DOHH2 (cell line): Measurements from ENCODE around the gene SYNE1.

ENCODE experiments used
- H3F3A ChIP-seq: fragments of 200-600 bp; sonication (generic), shearing (Covaris generic); 2 replicates; pipeline ENCODE4 v1.6.0; 2016; ENCODE audit warnings: antibody characterized with exemption, mild to moderate bottlenecking; ENCODE audit not compliant: control insufficient read depth, insufficient read depth
- H3K27ac ChIP-seq: fragments of 200-600 bp; sonication (generic); 2 replicates; pipeline ENCODE4 v1.5.1; 2014; ENCODE audit warnings: low read depth, mild to moderate bottlenecking, low read length, moderate library complexity
- H3K27me3 ChIP-seq: fragments of 200-600 bp; sonication (generic); 2 replicates; pipeline ENCODE4 v1.6.1; 2014; ENCODE audit warnings: mild to moderate bottlenecking, low read length, mixed read lengths; ENCODE audit not compliant: control insufficient read depth
- H3K36me3 ChIP-seq: fragments of 200-600 bp; sonication (generic); 2 replicates; pipeline ENCODE4 v1.6.1; 2014; ENCODE audit warnings: mild to moderate bottlenecking, low read length, moderate library complexity, mixed read lengths; ENCODE audit not compliant: control insufficient read depth
- H3K4me1 ChIP-seq: fragments of 200-600 bp; sonication (generic); 2 replicates; pipeline ENCODE4 v1.6.1; 2014; ENCODE audit warnings: mild to moderate bottlenecking, low read length, mixed read lengths; ENCODE audit not compliant: control insufficient read depth
- H3K4me2 ChIP-seq: fragments of 200-600 bp; sonication (generic); 2 replicates; pipeline ENCODE4 v1.6.0; 2014; ENCODE audit warnings: mild to moderate bottlenecking, low read length, moderate library complexity
- H3K4me3 ChIP-seq: fragments of 200-600 bp; sonication (generic); 2 replicates; pipeline ENCODE4 v1.5.1; 2014; ENCODE audit warnings: mild to moderate bottlenecking, low read length, mixed read lengths
- H3K79me2 ChIP-seq: fragments of 200-600 bp; sonication (generic); 2 replicates; pipeline ENCODE4 v1.6.1; 2014; ENCODE audit warnings: mild to moderate bottlenecking, low read length, mixed read lengths; ENCODE audit not compliant: control insufficient read depth
- H3K9me2 ChIP-seq: fragments of 200-600 bp; sonication (generic); replicated peaks from 2 replicates; pipeline ENCODE4 v1.6.1; 2014; ENCODE audit warnings: mild to moderate bottlenecking, low read length, mixed read lengths; ENCODE audit not compliant: control insufficient read depth
- H3K9me3 ChIP-seq: fragments of 200-600 bp; sonication (generic); 2 replicates; pipeline ENCODE4 v1.6.1; 2014; ENCODE audit warnings: antibody characterized with exemption, low read length, mixed read lengths; ENCODE audit not compliant: control insufficient read depth, insufficient read depth
- H4K20me1 ChIP-seq: fragments of 200-600 bp; sonication (generic); 2 replicates; pipeline ENCODE4 v1.6.0; 2014; ENCODE audit warnings: low read depth, mild to moderate bottlenecking, antibody characterized with exemption, low read length, moderate library complexity; ENCODE audit not compliant: control insufficient read depth, insufficient read depth
- EZH2phosphoT487 ChIP-seq: fragments of 200-600 bp; sonication (generic); IDR thresholded peaks from 2 replicates; pipeline ENCODE4 v1.6.1; 2017; ENCODE audit warnings: borderline replicate concordance, mild to moderate bottlenecking, antibody characterized with exemption, low read length, moderate library complexity, mixed read lengths
- TF ChIP-seq, protein P1 (sequence below): fragments of 200-600 bp; sonication (generic); IDR thresholded peaks from one replicate; pipeline ENCODE4 v1.5.1; 2014; ENCODE audit warnings: antibody characterized with exemption, mild to moderate bottlenecking, low read depth, low read length; ENCODE audit not compliant: poor library complexity, severe bottlenecking

SYNE1 gene

DNA sequence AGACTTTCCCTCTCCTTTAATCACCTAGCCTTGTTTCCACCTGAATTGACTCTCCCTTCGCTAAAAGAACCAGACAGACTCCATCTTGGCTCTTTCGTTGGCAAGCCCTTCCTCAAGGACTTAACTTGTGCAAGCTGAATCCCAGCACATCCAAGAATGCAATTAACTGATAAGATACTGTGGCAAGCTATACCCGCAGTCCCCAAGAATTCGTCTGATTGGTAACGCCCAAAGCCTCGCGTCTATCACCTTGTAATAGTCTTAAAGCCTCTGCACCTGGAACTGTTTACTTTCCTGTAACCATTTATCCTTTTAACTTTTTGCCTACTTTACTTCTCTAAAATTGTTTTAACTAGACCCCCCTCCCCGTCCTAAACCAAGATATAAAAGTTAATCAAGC lies 45.0 kb upstream of the SYNE1 start:
- no peaks in the 10 kb centered on the region for H3K36me3 ChIP-seq
- TF ChIP-seq EZH2phosphoT487 = no peak
- TF ChIP-seq, protein P1, sequence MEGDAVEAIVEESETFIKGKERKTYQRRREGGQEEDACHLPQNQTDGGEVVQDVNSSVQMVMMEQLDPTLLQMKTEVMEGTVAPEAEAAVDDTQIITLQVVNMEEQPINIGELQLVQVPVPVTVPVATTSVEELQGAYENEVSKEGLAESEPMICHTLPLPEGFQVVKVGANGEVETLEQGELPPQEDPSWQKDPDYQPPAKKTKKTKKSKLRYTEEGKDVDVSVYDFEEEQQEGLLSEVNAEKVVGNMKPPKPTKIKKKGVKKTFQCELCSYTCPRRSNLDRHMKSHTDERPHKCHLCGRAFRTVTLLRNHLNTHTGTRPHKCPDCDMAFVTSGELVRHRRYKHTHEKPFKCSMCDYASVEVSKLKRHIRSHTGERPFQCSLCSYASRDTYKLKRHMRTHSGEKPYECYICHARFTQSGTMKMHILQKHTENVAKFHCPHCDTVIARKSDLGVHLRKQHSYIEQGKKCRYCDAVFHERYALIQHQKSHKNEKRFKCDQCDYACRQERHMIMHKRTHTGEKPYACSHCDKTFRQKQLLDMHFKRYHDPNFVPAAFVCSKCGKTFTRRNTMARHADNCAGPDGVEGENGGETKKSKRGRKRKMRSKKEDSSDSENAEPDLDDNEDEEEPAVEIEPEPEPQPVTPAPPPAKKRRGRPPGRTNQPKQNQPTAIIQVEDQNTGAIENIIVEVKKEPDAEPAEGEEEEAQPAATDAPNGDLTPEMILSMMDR = no peak
- no peaks in the 10 kb centered on the region for H3K4me1 ChIP-seq
- H3K9me3 ChIP-seq = no peaks in the 10 kb centered on the region
- no peaks in the 10 kb centered on the region for H3K9me2 ChIP-seq
- no peaks in the 10 kb centered on the region for H4K20me1 ChIP-seq
- no peaks in the 10 kb centered on the region for H3K27me3 ChIP-seq
- H3K27ac ChIP-seq = no peak overlapping the region
- no peak overlapping the region for H3K4me2 ChIP-seq
- no peaks in the 10 kb centered on the region for H3F3A ChIP-seq
- H3K79me2 ChIP-seq = no peaks in the 10 kb centered on the region
- no peak overlapping the region for H3K4me3 ChIP-seq

DNA sequence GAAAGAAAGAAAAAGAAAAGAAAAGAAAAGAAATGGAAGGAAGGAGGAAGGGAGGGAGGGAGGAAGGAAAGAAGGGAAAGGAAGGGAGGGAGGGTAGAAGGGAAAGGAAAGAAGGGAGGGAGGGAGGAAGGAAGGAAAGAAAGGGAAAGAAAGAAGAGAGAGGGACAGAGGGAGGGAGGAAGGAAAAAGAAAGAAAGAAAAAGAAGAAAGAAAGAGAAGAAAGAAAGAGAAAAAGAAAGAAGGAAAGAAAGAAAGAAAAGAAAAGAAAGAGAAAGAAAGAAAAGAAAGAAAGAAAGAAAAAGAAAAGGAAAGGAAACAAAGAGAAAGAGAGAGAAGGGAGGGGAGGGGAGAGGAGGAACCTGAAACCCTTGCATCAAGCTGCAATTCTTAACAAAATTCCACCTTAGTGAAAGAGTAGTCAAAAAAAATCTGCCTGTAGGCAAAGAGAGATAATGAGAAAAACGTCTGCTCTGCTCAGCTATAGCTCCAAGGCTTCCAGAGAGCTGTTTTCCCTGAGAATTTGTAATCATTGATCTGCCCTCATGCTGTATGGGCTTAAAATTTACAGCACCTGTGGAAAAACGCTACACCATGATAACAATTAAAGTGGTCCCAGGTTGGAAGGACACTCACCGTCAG lies 43.8 kb upstream of the SYNE1 start:
- TF ChIP-seq, protein P1 = no peak
- no peak for TF ChIP-seq EZH2phosphoT487
- Histone ChIP-seq H3K9me3 (no peaks in the 10 kb centered on the region), H3K4me3 (no peak overlapping the region), H3K79me2 (no peaks in the 10 kb centered on the region), H3K36me3 (no peaks in the 10 kb centered on the region), H3K9me2 (no peaks in the 10 kb centered on the region), H3K27ac (no peak overlapping the region), H3F3A (no peaks in the 10 kb centered on the region), H3K27me3 (no peaks in the 10 kb centered on the region), H3K4me2 (no peak overlapping the region), H3K4me1 (no peaks in the 10 kb centered on the region), H4K20me1 (no peaks in the 10 kb centered on the region)

DNA sequence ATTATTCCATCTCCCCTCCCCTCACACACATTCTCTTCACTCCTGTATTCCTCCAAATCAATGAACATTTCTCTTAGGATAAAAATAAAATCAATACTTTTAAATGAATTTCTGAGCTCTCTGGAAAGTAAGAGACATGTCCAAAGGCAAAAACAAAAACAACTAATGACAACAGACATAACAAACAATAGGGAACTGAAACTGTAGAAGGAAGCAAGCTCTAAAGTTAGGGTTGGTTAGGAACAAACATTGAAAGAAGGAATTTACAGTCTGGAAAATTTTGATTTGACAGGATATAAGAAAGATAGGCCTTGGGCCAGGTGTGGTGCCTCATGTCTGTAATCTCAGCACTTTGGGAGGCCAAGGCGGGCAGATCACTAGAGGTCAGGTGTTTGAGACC lies 43.0 kb upstream of the SYNE1 start:
- Histone ChIP-seq H3K4me2 (no peak overlapping the region), H3K36me3 (no peaks in the 10 kb centered on the region), H4K20me1 (no peaks in the 10 kb centered on the region), H3K9me2 (no peaks in the 10 kb centered on the region), H3K79me2 (no peaks in the 10 kb centered on the region), H3K4me3 (no peak overlapping the region), H3F3A (no peaks in the 10 kb centered on the region), H3K27ac (no peak overlapping the region), H3K9me3 (no peaks in the 10 kb centered on the region), H3K27me3 (no peaks in the 10 kb centered on the region), H3K4me1 (no peaks in the 10 kb centered on the region)
- no peak for TF ChIP-seq EZH2phosphoT487
- TF ChIP-seq, protein P1 = no peak
